WTC11 (cell line): ENCODE data around the gene PARP4.

Experiments
- ATF3 ChIP-seq: sonication (generic); formaldehyde crosslinking; conservative IDR thresholded peaks from 2 replicates; pipeline ENCODE4 v1.8.1; 2022; ENCODE audit warnings: mild to moderate bottlenecking, missing genetic modification reagents
- USF2 ChIP-seq: sonication (generic); formaldehyde crosslinking; IDR thresholded peaks from 2 replicates; pipeline ENCODE4 v1.8.1; 2023; ENCODE audit warnings: mild to moderate bottlenecking, missing genetic modification reagents, moderate library complexity
- ZNF281 ChIP-seq: sonication (generic); formaldehyde crosslinking; IDR thresholded peaks from 2 replicates; pipeline ENCODE4 v1.8.0; 2023; ENCODE audit warnings: mild to moderate bottlenecking, missing genetic modification reagents

GRCh38 chr13:24516919-24517318, 4.3 kb upstream of the PARP4 start:
- no peak for TF ChIP-seq ZNF281
- TF ChIP-seq USF2 (CRISPR knock-in tag): no peak
- TF ChIP-seq ATF3: no peak
